ENCODE data around the gene RNASEH2A. TPM values are rescaled to one million over a fixed set of nuclear protein-coding genes. Genes with fewer than 3 reads are reported as not detected.

RNASEH2A gene
- total and polyA plus RNA-seq, 10 donors = 4.4 to 15.9 (median 11.7) TPM

- H3K4me1 ChIP-seq = peaks cover 27 to 74% (median 65%) of the 10 kb centered on the region in 6 donors
These were observed 14.1 kb upstream of the RNASEH2A start for GRCh38 chr19:12792051-12792852.

GRCh38 chr19:12792853-12793289 is 13.5 kb upstream of the RNASEH2A start:
- intact Hi-C loops (cut with DNase I; ENCODE audit: low total_unique reads) = no loop called here
- peaks cover 0 to 11% (median 0%) of the 10 kb centered on the region in 6 donors for H3K36me3 ChIP-seq
- WGBS, 5 donors = 0% methylated on average over 22 of the region's 22 CpGs
- no peak for DNase-seq
- H3K4me3 ChIP-seq = peak overlapping the region; percentile 72 to 96 (median 88)
- TF ChIP-seq CTCF (IDR thresholded peaks at IDR 0.05 in 8 of 11, conservative IDR thresholded peaks at IDR 0.05 in 3 of 11) (peak in 1 of 11 experiments; percentile 2), POLR2AphosphoS5 (IDR thresholded peaks at IDR 0.05) (no peak)
- peak overlapping the region; percentile 97 to 100 (median 100) for H3K27ac ChIP-seq
- no peaks in the 10 kb centered on the region for H3K9me3 ChIP-seq
- H3K27me3 ChIP-seq (replicated peaks in 1 of 7) = peaks cover 0 to 5% (median 0%) of the 10 kb centered on the region in 7 donors
- H3K4me1 ChIP-seq = peaks cover 22 to 68% (median 59%) of the 10 kb centered on the region in 6 donors

More at GRCh38 chr19:12792051-12792852, 14.1 kb upstream of the RNASEH2A start:
- Histone ChIP-seq H3K4me3 (peak overlapping the region; percentile 72 to 96 (median 88)), H3K36me3 (peaks cover 0 to 7% (median 0%) of the 10 kb centered on the region in 6 donors), H3K27ac (peak overlapping the region; percentile 97 to 100 (median 100)), H3K9me3 (no peaks in the 10 kb centered on the region), H3K27me3 (replicated peaks in 1 of 7) (peaks cover 0 to 5% (median 0%) of the 10 kb centered on the region in 7 donors)
- whole genome bisulfite sequencing, 5 donors = 0 to 1% (median 0%) methylated on average over 41 to 84 of the region's 84 CpGs
- peak; percentile 98 for DNase-seq
- intact Hi-C loops (cut with DNase I; ENCODE audit: low total_unique reads) = no loop called here
- TF ChIP-seq POLR2AphosphoS5 (IDR thresholded peaks at IDR 0.05) = peak; percentile 90 to 97 (median 93)
- peak in 4 of 11 experiments; percentile 11 to 28 (median 22) for TF ChIP-seq CTCF (IDR thresholded peaks at IDR 0.05 in 8 of 11, conservative IDR thresholded peaks at IDR 0.05 in 3 of 11)
- TF ChIP-seq POLR2A (IDR thresholded peaks at IDR 0.05) = peak in 2 of 3 donors; percentile 16 to 49

- H3K4me1 ChIP-seq = peaks cover 15 to 61% (median 52%) of the 10 kb centered on the region in 6 donors
- intact Hi-C loops (cut with DNase I; ENCODE audit: low total_unique reads) = no loop called here
- no peaks in the 10 kb centered on the region for H3K9me3 ChIP-seq
- H3K4me3 ChIP-seq = peak overlapping the region; percentile 72 to 96 (median 88)
- H3K36me3 ChIP-seq = peaks cover 0 to 18% (median 0%) of the 10 kb centered on the region in 6 donors
- peak; percentile 99 for DNase-seq
- WGBS, 5 donors = 0 to 1% (median 0%) methylated on average over 34 to 81 of the region's 81 CpGs
- H3K27ac ChIP-seq = peak overlapping the region; percentile 97 to 100 (median 100)
- peaks cover 0 to 5% (median 0%) of the 10 kb centered on the region in 7 donors for H3K27me3 ChIP-seq (replicated peaks in 1 of 7)
- peak in 5 of 11 experiments; percentile 9 to 40 (median 18) for TF ChIP-seq CTCF (IDR thresholded peaks at IDR 0.05 in 8 of 11, conservative IDR thresholded peaks at IDR 0.05 in 3 of 11)
- TF ChIP-seq POLR2AphosphoS5 (IDR thresholded peaks at IDR 0.05) = peak; percentile 91 to 98 (median 92)
- peak in 2 of 3 donors; percentile 61 to 69 for TF ChIP-seq POLR2A (IDR thresholded peaks at IDR 0.05)
These were observed 12.8 kb upstream of the RNASEH2A start for GRCh38 chr19:12793290-12794195.
